ENCODE data around the gene SNF8. TPM values are rescaled to one million over a fixed set of nuclear protein-coding genes. Genes with fewer than 3 reads are reported as not detected.

SNF8 gene
- total and polyA plus RNA-seq, 5 donors from 2014 or later, result 70.3 to 125 (median 117) TPM

DNA sequence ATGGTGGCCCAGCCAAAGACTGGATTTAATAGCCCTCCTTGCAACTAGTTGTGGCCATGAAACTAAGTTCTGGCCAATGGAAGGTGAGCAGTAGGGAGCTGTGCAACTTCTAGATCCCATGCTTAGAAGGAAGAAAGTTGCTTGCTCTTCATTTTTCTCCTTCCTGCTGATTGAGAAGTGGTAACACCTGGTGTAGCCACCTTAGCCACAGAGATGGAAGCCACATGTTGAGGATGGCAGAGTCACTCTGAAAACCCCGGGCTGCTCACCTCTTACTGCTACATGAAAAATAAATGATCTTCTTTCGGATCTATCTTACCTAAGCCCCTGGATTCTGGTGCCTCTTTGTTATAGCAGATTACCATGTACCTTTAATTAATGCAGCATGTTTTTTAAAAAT lies 62.4 kb downstream of the SNF8 start:
- no peak for DNase-seq
- Mint-ChIP-seq H3K27me3 (peaks cover 5% of the 10 kb centered on the region), H3K4me3 (no peak overlapping the region), H3K27ac (no peak overlapping the region), H3K36me3 (no peaks in the 10 kb centered on the region), H3K4me1 (peaks cover 0 to 4% (median 0%) of the 10 kb centered on the region in 4 donors), H3K9me3 (no peaks in the 10 kb centered on the region)
- H3K27ac ChIP-seq (ENCODE audit: insufficient read depth, low read length, poor library complexity, severe bottlenecking), result no peak overlapping the region
- H3K4me1 ChIP-seq (ENCODE audit: control insufficient read depth, insufficient read depth, low read length, poor library complexity, severe bottlenecking), result peaks cover 5% of the 10 kb centered on the region
- no peaks in the 10 kb centered on the region for H3K9me3 ChIP-seq (ENCODE audit: control insufficient read depth in 2 of 2, low read length in 2 of 2)
- H3K36me3 ChIP-seq (ENCODE audit: control insufficient read depth, insufficient read depth, low read length), result no peaks in the 10 kb centered on the region
- H3K27me3 ChIP-seq (ENCODE audit: control insufficient read depth, insufficient read depth, low read length), result no peaks in the 10 kb centered on the region
- no peak overlapping the region for H3K4me3 ChIP-seq (ENCODE audit: low read depth, low read length)
- ATAC-seq (ENCODE audit: low read depth in 2 of 2), result no peak

Other genes with a start within 250 kb of the SNF8 start
- not detected for gene PRAC1, start 222.3 kb downstream of the SNF8 start, total RNA-seq
- gene PRAC1, start 222.3 kb downstream of the SNF8 start, polyA plus RNA-seq, result not detected
- not detected for gene PRAC2, start 221.7 kb downstream of the SNF8 start, total RNA-seq
- not detected for gene PRAC2, start 221.7 kb downstream of the SNF8 start, polyA plus RNA-seq
- gene HOXB13, start 216.1 kb downstream of the SNF8 start, total RNA-seq, result not detected
- gene HOXB13, start 216.1 kb downstream of the SNF8 start, polyA plus RNA-seq, result not detected
- not detected for gene TTLL6, start 127.6 kb downstream of the SNF8 start, total RNA-seq
- gene TTLL6, start 127.6 kb downstream of the SNF8 start, polyA plus RNA-seq, result not detected
- 226 TPM for gene CALCOCO2, start 113.8 kb downstream of the SNF8 start, total RNA-seq
- 100 to 1,000 TPM; 179 to 240 (median 203) TPM for gene CALCOCO2, start 113.8 kb downstream of the SNF8 start, polyA plus RNA-seq
- 20.2 TPM for gene ATP5MC1, start 52.1 kb downstream of the SNF8 start, total RNA-seq
- gene ATP5MC1, start 52.1 kb downstream of the SNF8 start, polyA plus RNA-seq, result 100 to 1,000 TPM; 121 to 162 (median 146) TPM
- gene UBE2Z, start 36.4 kb downstream of the SNF8 start, total RNA-seq, result 98.3 TPM
- gene UBE2Z, start 36.4 kb downstream of the SNF8 start, polyA plus RNA-seq, result 10 to 100 TPM; 59.2 to 70.7 (median 66.6) TPM
- not detected for gene GIP, start 23.8 kb upstream of the SNF8 start, total RNA-seq
- gene GIP, start 23.8 kb upstream of the SNF8 start, polyA plus RNA-seq, result not detected
- gene IGF2BP1, start 52.5 kb upstream of the SNF8 start, total RNA-seq, result not detected
- gene IGF2BP1, start 52.5 kb upstream of the SNF8 start, polyA plus RNA-seq, result not detected
- not detected for gene B4GALNT2, start 187.9 kb upstream of the SNF8 start, total RNA-seq
- not detected for gene B4GALNT2, start 187.9 kb upstream of the SNF8 start, polyA plus RNA-seq